NOMO-1 treated with DMSO at 0.1 percent for 48 hours (cell line): ENCODE results near the gene ZNF530.

Experiments
- DNase-seq: peaks from one replicate; lab custom pipeline; 2025; ENCODE audit not compliant: unreplicated experiment; lab: John Stamatoyannopoulos, UW

The ZNF530 gene

GRCh38 chr19:57599761-57600383 lies at the start of gene ZNF530:
TSS of gene ZNF530 (plus strand) at chr19:57599885. CDS start at chr19:57604346, 4,461 bp downstream.
- DNase-seq, result peak; percentile 81

- DNase-seq, result no peak
Measured at GRCh38 chr19:57552432-57552831, 47.3 kb upstream of the ZNF530 start.

GRCh38 chr19:57557659-57558058 lies 42.0 kb upstream of the ZNF530 start:
- no peak for DNase-seq

- DNase-seq, result no peak
Measured at GRCh38 chr19:57558525-57558924, 41.2 kb upstream of the ZNF530 start.

- peak; percentile 38 for DNase-seq
Measured at GRCh38 chr19:57559008-57559403, 40.7 kb upstream of the ZNF530 start.

- peak; percentile 77 for DNase-seq
Measured at GRCh38 chr19:57559404-57560025, 40.2 kb upstream of the ZNF530 start, which contains the start of gene ZNF550. TSS of gene ZNF550 (minus strand) at chr19:57559863. CDS start at chr19:57559682, 181 bp downstream.

GRCh38 chr19:57560049-57560491 lies 39.6 kb upstream of the ZNF530 start:
- DNase-seq, result no peak

GRCh38 chr19:57563547-57563946 lies 36.1 kb upstream of the ZNF530 start:
- DNase-seq, result no peak

- no peak for DNase-seq
Measured at GRCh38 chr19:57566396-57567265, 33.1 kb upstream of the ZNF530 start.

- no peak for DNase-seq
Measured at GRCh38 chr19:57570707-57571106, 29.0 kb upstream of the ZNF530 start.

- no peak for DNase-seq
Measured at GRCh38 chr19:57572415-57572947, 27.2 kb upstream of the ZNF530 start.

- DNase-seq, result no peak
Measured at GRCh38 chr19:57576661-57577060, 23.0 kb upstream of the ZNF530 start.

- DNase-seq, result peak; percentile 99
Measured at GRCh38 chr19:57578487-57579205, 21.0 kb upstream of the ZNF530 start, which contains the start of gene ZNF416. TSS of gene ZNF416 (minus strand) at chr19:57578911. CDS start at chr19:57578704, 207 bp downstream.

- no peak for DNase-seq
Measured at GRCh38 chr19:57583104-57583520, 16.6 kb upstream of the ZNF530 start.

- no peak for DNase-seq
Measured at GRCh38 chr19:57583521-57584416, 15.9 kb upstream of the ZNF530 start, which contains the start of gene ZIK1. TSS of gene ZIK1 (plus strand) at chr19:57584145. CDS start at chr19:57584357, 212 bp downstream.

- no peak for DNase-seq
Measured at GRCh38 chr19:57587529-57587928, 12.2 kb upstream of the ZNF530 start.

- no peak for DNase-seq
Measured at GRCh38 chr19:57599377-57599760, 316 bp upstream of the ZNF530 start.

- DNase-seq, result no peak
Measured at GRCh38 chr19:57606931-57607330, 7.2 kb downstream of the ZNF530 start.

GRCh38 chr19:57611113-57611512 lies 11.4 kb downstream of the ZNF530 start:
- DNase-seq, result no peak
